WERI-Rb-1 (cell line): ENCODE measurements around the gene OR1N1.

Experiments used
- DNase-seq: peaks from one replicate; pipeline ENCODE4 v3.0.0-alpha.2; 2020
- H3K27ac ChIP-seq: fragments of 250-450 bp; sonication (Bioruptor Pico); 2 replicates; pipeline ENCODE4 v1.5.1; 2020; ENCODE audit warnings: mild to moderate bottlenecking, moderate library complexity
- H3K27me3 ChIP-seq: fragments of 250-450 bp; sonication (Bioruptor Pico); 2 replicates; pipeline ENCODE4 v1.5.1; 2021; ENCODE audit warnings: mild to moderate bottlenecking, low read depth, moderate library complexity; ENCODE audit not compliant: insufficient read depth, severe bottlenecking
- H3K36me3 ChIP-seq: fragments of 250-450 bp; sonication (Bioruptor Pico); 2 replicates; pipeline ENCODE4 v1.5.1; 2020; ENCODE audit warnings: mild to moderate bottlenecking, moderate library complexity
- H3K4me3 ChIP-seq: 2 replicates; pipeline ENCODE4 v1.5.1; 2011; ENCODE audit warnings: low read depth, mild to moderate bottlenecking, control low read depth, low read length
- H3K9me3 ChIP-seq: fragments of 250-450 bp; sonication (Bioruptor Pico); 2 replicates; pipeline ENCODE4 v1.5.1; 2021; ENCODE audit warnings: mild to moderate bottlenecking, moderate library complexity; ENCODE audit not compliant: severe bottlenecking
- CTCF ChIP-seq: IDR thresholded peaks from 2 replicates; pipeline ENCODE4 v1.5.1; 2011; ENCODE audit warnings: low read depth, mild to moderate bottlenecking, control low read depth, inconsistent platforms, low read length

The OR1N1 gene

GRCh38 chr9:122479062-122479461 is 48.0 kb downstream of the OR1N1 start:
- H3K9me3 ChIP-seq = no peaks in the 10 kb centered on the region

GRCh38 chr9:122477826-122478225 is 49.3 kb downstream of the OR1N1 start, which contains the start of gene OR1J1:
OR1J1 (minus strand) TSS chr9:122477926; CDS start chr9:122477926, 0 bp downstream.
- Histone ChIP-seq H3K27me3 (peaks cover 6% of the 10 kb centered on the region), H3K9me3 (no peaks in the 10 kb centered on the region), H3K4me3 (no peak within 1 kb of the TSS), H3K36me3 (no peaks in the 10 kb centered on the region), H3K27ac (no peak within 1 kb of the TSS)
- no peak for DNase-seq
- no peak for TF ChIP-seq CTCF

More at GRCh38 chr9:122479062-122479461, 48.0 kb downstream of the OR1N1 start:
- DNase-seq = no peak
- no peak overlapping the region for H3K27ac ChIP-seq
- no peak overlapping the region for H3K4me3 ChIP-seq
- peaks cover 3% of the 10 kb centered on the region for H3K27me3 ChIP-seq
- TF ChIP-seq CTCF = no peak
- no peaks in the 10 kb centered on the region for H3K36me3 ChIP-seq

- H3K4me3 ChIP-seq = no peak overlapping the region
- peaks cover 10% of the 10 kb centered on the region for H3K27me3 ChIP-seq
- no peak overlapping the region for H3K27ac ChIP-seq
- no peak for TF ChIP-seq CTCF
- no peaks in the 10 kb centered on the region for H3K36me3 ChIP-seq
- DNase-seq = no peak
- H3K9me3 ChIP-seq = peaks cover 3% of the 10 kb centered on the region
Observed at GRCh38 chr9:122477346-122477745, 49.7 kb downstream of the OR1N1 start.
